HG02588 (cell line): ENCODE data around the gene TDRD10.
"Not testable (repeated sequence)": the region's sequence is repeated elsewhere in the genome, so short reads cannot be mapped to it uniquely, and the experiment has no call there.

Experiments used
- ATAC-seq: cut with Tn5 transposase; IDR thresholded peaks from one replicate; pipeline ENCODE4 v1.9.1; 2021; ENCODE audit warnings: mild to moderate bottlenecking, moderate library complexity; ENCODE audit not compliant: unreplicated experiment

The TDRD10 gene

GRCh38 chr1:154514066-154514553 is 12.1 kb downstream of the TDRD10 start:
- no peak for ATAC-seq

GRCh38 chr1:154517661-154518060 is 15.6 kb downstream of the TDRD10 start:
- no peak for ATAC-seq

GRCh38 chr1:154519591-154519991 is 17.6 kb downstream of the TDRD10 start:
- ATAC-seq: no peak

GRCh38 chr1:154520333-154520732 is 18.3 kb downstream of the TDRD10 start:
- ATAC-seq: no peak

GRCh38 chr1:154521695-154522094 is 19.7 kb downstream of the TDRD10 start:
- ATAC-seq: no peak

- ATAC-seq: no peak
Observed at GRCh38 chr1:154524881-154525280, 22.9 kb downstream of the TDRD10 start.

GRCh38 chr1:154527192-154527591 is 25.2 kb downstream of the TDRD10 start:
- no peak for ATAC-seq

- ATAC-seq: no peak
Observed at GRCh38 chr1:154529308-154529707, 27.3 kb downstream of the TDRD10 start.

GRCh38 chr1:154531950-154532349 is 29.9 kb downstream of the TDRD10 start:
- ATAC-seq: not testable (repeated sequence)

GRCh38 chr1:154533952-154534844 is 32.2 kb downstream of the TDRD10 start:
- no peak for ATAC-seq

GRCh38 chr1:154536570-154536969 is 34.6 kb downstream of the TDRD10 start:
- no peak for ATAC-seq

- no peak for ATAC-seq
Observed at GRCh38 chr1:154539486-154540483, 37.8 kb downstream of the TDRD10 start.

- ATAC-seq: no peak
Observed at GRCh38 chr1:154541231-154541630, 39.2 kb downstream of the TDRD10 start.

GRCh38 chr1:154546264-154547063 is 44.4 kb downstream of the TDRD10 start:
- ATAC-seq: no peak

GRCh38 chr1:154547105-154547732 is 45.2 kb downstream of the TDRD10 start:
- no peak for ATAC-seq

- ATAC-seq: no peak
Observed at GRCh38 chr1:154548028-154548427, 46.0 kb downstream of the TDRD10 start.

- ATAC-seq: no peak
Observed at GRCh38 chr1:154549202-154549770, 47.3 kb downstream of the TDRD10 start.

GRCh38 chr1:154550070-154550469 is 48.1 kb downstream of the TDRD10 start:
- no peak for ATAC-seq

- no peak for ATAC-seq
Observed at GRCh38 chr1:154550657-154551056, 48.6 kb downstream of the TDRD10 start.

- ATAC-seq: no peak
Observed at GRCh38 chr1:154551474-154551873, 49.5 kb downstream of the TDRD10 start.
